ENCODE results near the gene COMTD1. TPM values are rescaled to one million over a fixed set of nuclear protein-coding genes. Genes with fewer than 3 reads are reported as not detected.
"Not testable (repeated sequence)": the region's sequence is repeated elsewhere in the genome, so short reads cannot be mapped to it uniquely, and the experiment has no call there.

COMTD1 gene
- polyA plus RNA-seq, 1 donor (not counting 4 experiments of a cell fraction or from before 2014, with no cell fraction given): 6.2 TPM

DNA sequence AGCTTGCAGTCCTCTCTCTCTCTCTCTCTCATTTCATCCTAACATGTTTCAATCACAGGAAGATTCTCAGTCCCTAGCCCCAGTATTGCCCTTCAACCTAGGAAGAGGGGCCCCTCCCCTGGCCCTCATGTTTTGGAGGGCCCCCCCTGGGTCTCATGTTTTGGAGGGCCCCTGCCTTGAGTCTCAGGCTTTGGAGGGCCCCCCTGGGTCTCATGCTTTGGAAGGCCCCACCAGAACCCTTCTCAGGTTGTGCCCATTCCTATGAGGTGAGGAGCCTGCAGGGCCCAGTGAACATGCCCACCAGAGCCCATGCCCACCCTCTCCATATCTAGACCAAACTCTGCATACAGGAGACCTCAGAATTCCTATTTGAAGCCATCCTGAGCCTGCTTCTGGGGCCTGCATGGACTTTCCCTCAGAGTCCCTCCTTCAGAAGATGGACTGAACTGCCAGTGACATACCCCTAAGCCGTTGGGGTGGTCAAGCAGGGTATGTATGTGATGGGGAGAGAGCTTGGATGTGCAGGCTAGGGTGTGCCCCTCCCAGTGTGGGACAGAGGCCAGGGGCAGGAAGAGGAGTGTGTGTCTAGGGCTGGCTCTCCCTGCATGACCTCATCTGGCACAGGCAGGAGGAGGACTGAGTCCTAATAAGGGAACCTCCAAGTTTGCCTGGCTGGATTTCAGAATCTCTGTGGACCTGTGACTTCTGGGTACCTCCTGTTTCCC lies 33.3 kb downstream of the COMTD1 start:
- FAIRE-seq (no peak), DNase-seq (ENCODE audit: low read depth, low spot score) (no peak)
- H3K4me2 ChIP-seq (ENCODE audit: control insufficient read depth, extremely low read depth, insufficient read depth, low read depth, low read length): peak overlapping the region; percentile 46

DNA sequence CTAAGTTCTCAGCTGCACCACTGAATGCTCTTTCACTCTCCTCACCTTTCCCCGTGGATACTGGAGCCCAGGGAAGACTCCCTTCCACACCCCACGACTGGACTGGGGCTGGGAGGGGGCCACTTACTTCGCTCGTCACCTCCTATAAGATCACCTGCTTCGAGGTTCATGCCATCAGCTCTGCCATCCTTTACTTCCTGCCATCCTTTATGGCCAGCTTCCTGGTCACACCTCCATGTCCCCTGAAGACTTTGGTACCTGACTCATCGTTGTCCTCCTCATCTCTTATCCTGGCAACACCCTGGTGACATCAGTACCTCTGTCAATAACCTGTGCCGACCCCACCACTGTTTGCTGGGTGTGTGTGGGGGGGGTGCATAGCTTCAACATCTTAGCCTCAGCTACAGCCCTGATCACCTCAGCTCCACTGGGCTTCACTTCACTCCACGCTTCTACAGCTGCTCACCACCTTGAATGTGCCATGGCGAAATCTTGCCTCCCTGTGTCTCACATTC lies 33.9 kb downstream of the COMTD1 start:
- dilution Hi-C loops (cut with MboI; ENCODE audit: extremely low pct_ligation_motif_present, low sequenced_read_pairs): no loop called here
- no peak overlapping the region for H3K9ac ChIP-seq (ENCODE audit: control insufficient read depth, extremely low read depth, insufficient read depth, low read length)

More for the DNA sequence above, 33.3 kb downstream of the COMTD1 start:
- Histone ChIP-seq H3K4me3 (ENCODE audit: control insufficient read depth in 2 of 3, extremely low read depth in 1 of 3, insufficient read depth in 2 of 3, low read depth in 1 of 3, low read length in 3 of 3) (no peak overlapping the region), H2AFZ (ENCODE audit: control insufficient read depth, low read length) (peak overlapping the region; percentile 69), H3K27ac (ENCODE audit: control insufficient read depth, insufficient read depth, low read length) (peak overlapping the region; percentile 7), H3K9me1 (ENCODE audit: control insufficient read depth, extremely low read depth, insufficient read depth, low read length) (no peaks in the 10 kb centered on the region), H3K79me2 (ENCODE audit: control insufficient read depth, insufficient read depth, low read length) (no peaks in the 10 kb centered on the region), H3K4me1 (ENCODE audit: control insufficient read depth, extremely low read depth, insufficient read depth, low read length) (peaks cover 30% of the 10 kb centered on the region), H3K9me3 (ENCODE audit: control insufficient read depth, low read depth, low read length) (no peaks in the 10 kb centered on the region), H3K36me3 (ENCODE audit: control insufficient read depth in 2 of 2, extremely low read depth in 1 of 2, insufficient read depth in 2 of 2, low read length in 2 of 2) (no peaks in the 10 kb centered on the region), H4K20me1 (ENCODE audit: control insufficient read depth, extremely low read depth, insufficient read depth, low read length) (no peaks in the 10 kb centered on the region), H3K27me3 (ENCODE audit: control insufficient read depth, extremely low read depth, insufficient read depth, low read length) (no peaks in the 10 kb centered on the region), H3K9ac (ENCODE audit: control insufficient read depth, extremely low read depth, insufficient read depth, low read length) (no peak overlapping the region)
- dilution Hi-C loops (cut with MboI; ENCODE audit: extremely low pct_ligation_motif_present, low sequenced_read_pairs): no loop called here
- no peak for TF ChIP-seq EZH2 (IDR thresholded peaks at IDR 0.05; ENCODE audit: low read length)
- TF ChIP-seq, protein P1, sequence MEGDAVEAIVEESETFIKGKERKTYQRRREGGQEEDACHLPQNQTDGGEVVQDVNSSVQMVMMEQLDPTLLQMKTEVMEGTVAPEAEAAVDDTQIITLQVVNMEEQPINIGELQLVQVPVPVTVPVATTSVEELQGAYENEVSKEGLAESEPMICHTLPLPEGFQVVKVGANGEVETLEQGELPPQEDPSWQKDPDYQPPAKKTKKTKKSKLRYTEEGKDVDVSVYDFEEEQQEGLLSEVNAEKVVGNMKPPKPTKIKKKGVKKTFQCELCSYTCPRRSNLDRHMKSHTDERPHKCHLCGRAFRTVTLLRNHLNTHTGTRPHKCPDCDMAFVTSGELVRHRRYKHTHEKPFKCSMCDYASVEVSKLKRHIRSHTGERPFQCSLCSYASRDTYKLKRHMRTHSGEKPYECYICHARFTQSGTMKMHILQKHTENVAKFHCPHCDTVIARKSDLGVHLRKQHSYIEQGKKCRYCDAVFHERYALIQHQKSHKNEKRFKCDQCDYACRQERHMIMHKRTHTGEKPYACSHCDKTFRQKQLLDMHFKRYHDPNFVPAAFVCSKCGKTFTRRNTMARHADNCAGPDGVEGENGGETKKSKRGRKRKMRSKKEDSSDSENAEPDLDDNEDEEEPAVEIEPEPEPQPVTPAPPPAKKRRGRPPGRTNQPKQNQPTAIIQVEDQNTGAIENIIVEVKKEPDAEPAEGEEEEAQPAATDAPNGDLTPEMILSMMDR (optimal IDR thresholded peaks at IDR 0.05 in 1 of 3, IDR thresholded peaks at IDR 0.05 in 1 of 3, conservative IDR thresholded peaks at IDR 0.05 in 1 of 3; ENCODE audit: extremely low read depth in 1 of 3, insufficient read depth in 2 of 3, low read length in 3 of 3): no peak

DNA sequence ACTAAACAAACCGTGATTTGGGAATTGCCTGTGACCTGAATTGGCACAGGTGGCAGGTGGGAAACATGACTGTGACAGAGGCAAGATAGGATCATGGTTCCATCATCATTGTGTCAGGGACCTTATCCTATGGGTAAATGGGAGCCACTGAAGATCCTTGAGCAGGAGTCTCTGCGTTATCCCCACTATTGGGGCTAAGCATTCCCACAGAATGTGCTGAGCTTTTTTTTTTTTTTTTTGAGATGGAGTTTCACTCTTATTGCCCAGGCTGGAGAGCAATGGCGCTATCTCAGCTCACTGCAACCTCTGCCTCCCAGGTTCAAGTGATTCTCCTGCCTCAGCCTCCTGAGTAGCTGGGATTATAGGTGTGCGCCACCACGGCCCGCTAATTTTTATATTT lies 35.8 kb downstream of the COMTD1 start:
- H3K36me3 ChIP-seq (ENCODE audit: control insufficient read depth in 2 of 2, extremely low read depth in 1 of 2, insufficient read depth in 2 of 2, low read length in 2 of 2); H3K9me3 ChIP-seq (ENCODE audit: control insufficient read depth, low read depth, low read length); H3K4me3 ChIP-seq (ENCODE audit: control insufficient read depth in 2 of 3, extremely low read depth in 1 of 3, insufficient read depth in 2 of 3, low read depth in 1 of 3, low read length in 3 of 3); H3K27ac ChIP-seq (ENCODE audit: control insufficient read depth, insufficient read depth, low read length); H3K9ac ChIP-seq (ENCODE audit: control insufficient read depth, extremely low read depth, insufficient read depth, low read length); dilution Hi-C loops (cut with MboI; ENCODE audit: extremely low pct_ligation_motif_present, low sequenced_read_pairs); FAIRE-seq; H3K9me1 ChIP-seq (ENCODE audit: control insufficient read depth, extremely low read depth, insufficient read depth, low read length); DNase-seq (ENCODE audit: low read depth, low spot score); H3K79me2 ChIP-seq (ENCODE audit: control insufficient read depth, insufficient read depth, low read length); H3K27me3 ChIP-seq (ENCODE audit: control insufficient read depth, extremely low read depth, insufficient read depth, low read length); H2AFZ ChIP-seq (ENCODE audit: control insufficient read depth, low read length); H3K4me2 ChIP-seq (ENCODE audit: control insufficient read depth, extremely low read depth, insufficient read depth, low read depth, low read length); H4K20me1 ChIP-seq (ENCODE audit: control insufficient read depth, extremely low read depth, insufficient read depth, low read length): not testable (repeated sequence)
- peaks cover 14% of the 10 kb centered on the region for H3K4me1 ChIP-seq (ENCODE audit: control insufficient read depth, extremely low read depth, insufficient read depth, low read length)

More for the DNA sequence above, 33.9 kb downstream of the COMTD1 start:
- H4K20me1 ChIP-seq (ENCODE audit: control insufficient read depth, extremely low read depth, insufficient read depth, low read length): no peaks in the 10 kb centered on the region
- TF ChIP-seq, protein P1 (optimal IDR thresholded peaks at IDR 0.05 in 1 of 3, IDR thresholded peaks at IDR 0.05 in 1 of 3, conservative IDR thresholded peaks at IDR 0.05 in 1 of 3; ENCODE audit: extremely low read depth in 1 of 3, insufficient read depth in 2 of 3, low read length in 3 of 3): no peak
- TF ChIP-seq EZH2 (IDR thresholded peaks at IDR 0.05; ENCODE audit: low read length): no peak
- H3K27ac ChIP-seq (ENCODE audit: control insufficient read depth, insufficient read depth, low read length): no peak overlapping the region
- no peak for FAIRE-seq
- no peaks in the 10 kb centered on the region for H3K36me3 ChIP-seq (ENCODE audit: control insufficient read depth in 2 of 2, extremely low read depth in 1 of 2, insufficient read depth in 2 of 2, low read length in 2 of 2)
- no peaks in the 10 kb centered on the region for H3K79me2 ChIP-seq (ENCODE audit: control insufficient read depth, insufficient read depth, low read length)
- no peak overlapping the region for H2AFZ ChIP-seq (ENCODE audit: control insufficient read depth, low read length)
- no peaks in the 10 kb centered on the region for H3K9me3 ChIP-seq (ENCODE audit: control insufficient read depth, low read depth, low read length)
- H3K4me1 ChIP-seq (ENCODE audit: control insufficient read depth, extremely low read depth, insufficient read depth, low read length): peaks cover 24% of the 10 kb centered on the region
- no peaks in the 10 kb centered on the region for H3K27me3 ChIP-seq (ENCODE audit: control insufficient read depth, extremely low read depth, insufficient read depth, low read length)
- no peak for DNase-seq (ENCODE audit: low read depth, low spot score)
- no peaks in the 10 kb centered on the region for H3K9me1 ChIP-seq (ENCODE audit: control insufficient read depth, extremely low read depth, insufficient read depth, low read length)
- H3K4me2 ChIP-seq (ENCODE audit: control insufficient read depth, extremely low read depth, insufficient read depth, low read depth, low read length): no peak overlapping the region
- no peak overlapping the region for H3K4me3 ChIP-seq (ENCODE audit: control insufficient read depth in 2 of 3, extremely low read depth in 1 of 3, insufficient read depth in 2 of 3, low read depth in 1 of 3, low read length in 3 of 3)
